Thyroid gland (tissue), 4 donors: Measurements from ENCODE around the gene ARFGEF3.

ENCODE experiments used
- POLR2A ChIP-seq, 2 donors: fragments of 450-650 bp; IDR thresholded peaks; one replicate each; pipeline ENCODE4 v1.6.1; 2017; ENCODE audit warnings: antibody characterized with exemption in 2 of 2, mild to moderate bottlenecking in 2 of 2, moderate library complexity in 1 of 2
- TF ChIP-seq, protein P1 (sequence below), 6 experiments: fragments of 200-600 bp in 3 of 6; fragments of 450-650 bp in 3 of 6; sonication (generic) in 3 of 6; IDR thresholded peaks; one replicate each; pipeline ENCODE4 v1.5.1; 2016 to 2019; ENCODE audit warnings: antibody characterized with exemption in 6 of 6, mild to moderate bottlenecking in 2 of 6, inconsistent platforms in 1 of 6, moderate library complexity in 1 of 6

DNA sequence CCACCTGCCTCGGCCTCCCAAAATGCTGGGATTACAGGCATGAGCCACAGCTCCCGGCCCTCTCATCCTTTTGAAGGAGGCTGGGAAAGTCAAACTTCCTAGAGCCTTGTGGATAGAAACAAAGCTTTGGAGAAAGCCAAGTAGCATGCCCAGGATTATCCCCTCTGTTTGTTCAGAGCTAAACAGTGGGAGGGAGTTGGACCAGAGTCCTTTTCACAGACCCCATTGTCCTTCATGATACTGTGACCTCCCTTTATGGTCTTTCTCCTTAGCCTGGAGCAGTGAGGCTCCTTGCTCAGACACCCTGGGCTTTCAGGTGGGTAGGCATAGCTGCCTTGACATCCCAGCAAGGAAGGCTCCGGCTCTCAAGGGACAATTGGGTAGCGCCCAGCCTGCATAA lies 25.4 kb downstream of the ARFGEF3 start:
- TF ChIP-seq, protein P1, sequence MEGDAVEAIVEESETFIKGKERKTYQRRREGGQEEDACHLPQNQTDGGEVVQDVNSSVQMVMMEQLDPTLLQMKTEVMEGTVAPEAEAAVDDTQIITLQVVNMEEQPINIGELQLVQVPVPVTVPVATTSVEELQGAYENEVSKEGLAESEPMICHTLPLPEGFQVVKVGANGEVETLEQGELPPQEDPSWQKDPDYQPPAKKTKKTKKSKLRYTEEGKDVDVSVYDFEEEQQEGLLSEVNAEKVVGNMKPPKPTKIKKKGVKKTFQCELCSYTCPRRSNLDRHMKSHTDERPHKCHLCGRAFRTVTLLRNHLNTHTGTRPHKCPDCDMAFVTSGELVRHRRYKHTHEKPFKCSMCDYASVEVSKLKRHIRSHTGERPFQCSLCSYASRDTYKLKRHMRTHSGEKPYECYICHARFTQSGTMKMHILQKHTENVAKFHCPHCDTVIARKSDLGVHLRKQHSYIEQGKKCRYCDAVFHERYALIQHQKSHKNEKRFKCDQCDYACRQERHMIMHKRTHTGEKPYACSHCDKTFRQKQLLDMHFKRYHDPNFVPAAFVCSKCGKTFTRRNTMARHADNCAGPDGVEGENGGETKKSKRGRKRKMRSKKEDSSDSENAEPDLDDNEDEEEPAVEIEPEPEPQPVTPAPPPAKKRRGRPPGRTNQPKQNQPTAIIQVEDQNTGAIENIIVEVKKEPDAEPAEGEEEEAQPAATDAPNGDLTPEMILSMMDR (IDR thresholded peaks at IDR 0.05) = no peak
- TF ChIP-seq POLR2A (IDR thresholded peaks at IDR 0.05) = no peak
